Breast epithelium (tissue), 4 donors: ENCODE measurements around the gene PRRC2B. TPM values are rescaled to one million over a fixed set of nuclear protein-coding genes. Genes with fewer than 3 reads are reported as not detected.
A peak's percentile ranks its signal among the peaks of the same experiment; 100 is the strongest.

ENCODE experiments used
- DNase-seq, 2 donors: peaks; one replicate each; pipeline ENCODE4 v3.0.0-alpha.2; 2019; ENCODE audit warnings: low spot score in 2 of 2
- H3K27ac ChIP-seq, 2 donors: fragments of 200-600 bp; sonication (generic) in 1 of 2; one replicate each; pipeline ENCODE4 v1.5.1; 2016 to 2019; ENCODE audit warnings: mild to moderate bottlenecking in 1 of 2
- H3K27me3 ChIP-seq, 2 donors: fragments of 200-600 bp; sonication (generic) in 1 of 2; one replicate each; pipeline versions ENCODE4 v1.5.1 to v1.6.0; 2017 to 2019; ENCODE audit warnings: control low read depth in 1 of 2, mild to moderate bottlenecking in 1 of 2
- H3K36me3 ChIP-seq: fragments of 200-600 bp; one replicate; pipeline ENCODE4 v1.5.1; 2019
- H3K4me1 ChIP-seq, 2 donors: fragments of 200-600 bp; sonication (generic); one replicate each; pipeline ENCODE4 v1.5.1; 2016 to 2019; ENCODE audit warnings: control low read depth in 1 of 2
- H3K4me3 ChIP-seq, 3 donors: fragments of 200-600 bp; sonication (generic); 1 replicate in 2 of 3; 2 replicates in 1 of 3; pipeline ENCODE4 v1.5.1; 2016 to 2019; ENCODE audit warnings: mild to moderate bottlenecking in 3 of 3, moderate library complexity in 2 of 3
- H3K9me3 ChIP-seq, 2 donors: fragments of 200-600 bp; sonication (generic) in 1 of 2; one replicate each; pipeline ENCODE4 v1.5.1; 2016 to 2019; ENCODE audit warnings: control low read depth in 1 of 2
- POLR2A ChIP-seq: fragments of 450-650 bp; IDR thresholded peaks from one replicate; pipeline ENCODE4 v1.6.1; 2016; ENCODE audit warnings: antibody characterized with exemption, mild to moderate bottlenecking, moderate library complexity
- POLR2AphosphoS5 ChIP-seq, 3 donors: sonication (generic); formaldehyde crosslinking; IDR thresholded peaks; one replicate each; pipeline ENCODE4 v1.6.1; 2017; ENCODE audit warnings: antibody characterized with exemption in 3 of 3
- intact Hi-C: fragments of 100-400 bp; cut with DNase I; formaldehyde crosslinking; loops from one replicate; pipeline ENCODE4 v1.15.1; 2023; ENCODE audit warnings: low total_unique reads
- total RNA-seq, 3 donors: library from RNA; depleted of rRNA; stranded (reverse); fragments of >200 nt; gene quantifications; one replicate each; pipeline ENCODE4 v1.1.0, GENCODE V29; 2016
- TF ChIP-seq, protein P1 (sequence below), 3 donors: fragments of 450-650 bp; IDR thresholded peaks; one replicate each; pipeline ENCODE4 v1.5.1; 2016 to 2017; ENCODE audit warnings: antibody characterized with exemption in 3 of 3, mild to moderate bottlenecking in 3 of 3, moderate library complexity in 3 of 3

Gene PRRC2B
- total RNA-seq, 3 donors from 2014 or later: 95.9 to 143 (median 102) TPM

DNA sequence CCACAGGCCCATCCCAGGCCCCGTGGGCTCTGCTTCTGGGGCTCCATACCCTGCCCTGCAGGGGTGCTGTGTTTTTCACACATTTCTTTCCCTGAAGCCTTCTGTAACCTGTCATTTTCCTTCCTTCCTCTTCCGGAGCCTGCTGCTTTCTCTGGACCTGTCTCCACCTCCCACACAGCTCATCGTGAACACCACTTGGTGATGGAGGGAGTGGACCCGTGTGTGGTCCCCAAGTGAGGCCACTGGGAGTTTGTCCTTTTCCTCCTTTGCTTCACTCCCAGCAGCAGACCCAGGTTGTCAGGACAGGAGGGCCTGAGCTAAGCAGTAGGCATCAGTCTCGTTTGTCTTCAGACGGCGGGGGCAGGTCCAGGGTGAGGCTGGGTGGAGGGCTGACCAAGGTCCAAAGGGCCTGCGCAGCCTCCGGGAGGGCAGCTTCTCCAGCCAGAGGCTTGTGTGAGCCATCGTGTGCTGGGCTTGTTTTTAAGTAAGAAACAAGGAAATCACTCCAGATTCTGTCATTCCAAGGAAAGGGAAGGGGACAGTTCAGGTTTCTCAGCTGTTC lies 103.0 kb downstream of the PRRC2B start:
- Histone ChIP-seq H3K27ac (no peak overlapping the region), H3K4me1 (no peaks in the 10 kb centered on the region), H3K27me3 (no peaks in the 10 kb centered on the region), H3K36me3 (peaks cover 22% of the 10 kb centered on the region), H3K9me3 (no peaks in the 10 kb centered on the region), H3K4me3 (no peak overlapping the region)
- DNase-seq: no peak
- intact Hi-C loops: no loop called here
- TF ChIP-seq, protein P1, sequence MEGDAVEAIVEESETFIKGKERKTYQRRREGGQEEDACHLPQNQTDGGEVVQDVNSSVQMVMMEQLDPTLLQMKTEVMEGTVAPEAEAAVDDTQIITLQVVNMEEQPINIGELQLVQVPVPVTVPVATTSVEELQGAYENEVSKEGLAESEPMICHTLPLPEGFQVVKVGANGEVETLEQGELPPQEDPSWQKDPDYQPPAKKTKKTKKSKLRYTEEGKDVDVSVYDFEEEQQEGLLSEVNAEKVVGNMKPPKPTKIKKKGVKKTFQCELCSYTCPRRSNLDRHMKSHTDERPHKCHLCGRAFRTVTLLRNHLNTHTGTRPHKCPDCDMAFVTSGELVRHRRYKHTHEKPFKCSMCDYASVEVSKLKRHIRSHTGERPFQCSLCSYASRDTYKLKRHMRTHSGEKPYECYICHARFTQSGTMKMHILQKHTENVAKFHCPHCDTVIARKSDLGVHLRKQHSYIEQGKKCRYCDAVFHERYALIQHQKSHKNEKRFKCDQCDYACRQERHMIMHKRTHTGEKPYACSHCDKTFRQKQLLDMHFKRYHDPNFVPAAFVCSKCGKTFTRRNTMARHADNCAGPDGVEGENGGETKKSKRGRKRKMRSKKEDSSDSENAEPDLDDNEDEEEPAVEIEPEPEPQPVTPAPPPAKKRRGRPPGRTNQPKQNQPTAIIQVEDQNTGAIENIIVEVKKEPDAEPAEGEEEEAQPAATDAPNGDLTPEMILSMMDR (IDR thresholded peaks at IDR 0.05): no peak
- no peak for TF ChIP-seq POLR2AphosphoS5 (IDR thresholded peaks at IDR 0.05)
- TF ChIP-seq POLR2A: no peak

DNA sequence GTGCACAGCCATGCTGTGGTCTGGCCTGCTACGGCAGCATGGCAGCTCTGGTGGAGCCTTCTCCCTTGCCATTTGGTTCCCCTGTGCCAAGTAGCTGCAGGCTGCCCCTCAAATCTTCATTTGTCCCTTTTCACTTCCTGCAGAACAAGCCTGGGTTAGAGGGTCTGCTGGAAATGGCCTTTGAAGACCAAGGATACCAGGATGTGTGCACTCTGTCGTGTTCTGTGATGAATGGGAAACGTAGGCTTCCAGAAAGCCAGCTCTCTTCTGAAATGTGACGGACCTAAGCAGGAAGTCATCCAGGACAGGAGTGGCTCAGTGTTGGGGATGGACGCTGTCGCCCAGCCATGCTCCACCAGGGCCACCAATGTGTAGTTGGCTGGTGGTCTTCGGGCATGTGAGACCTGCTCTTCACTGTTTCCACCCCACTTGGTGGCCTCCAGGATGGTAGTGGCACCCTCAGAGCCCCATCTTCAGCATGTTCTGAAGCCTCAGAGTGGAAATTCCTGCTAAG lies 105.4 kb downstream of the PRRC2B start:
- TF ChIP-seq, protein P1 (IDR thresholded peaks at IDR 0.05): no peak
- TF ChIP-seq POLR2A (no peak), POLR2AphosphoS5 (IDR thresholded peaks at IDR 0.05) (no peak)
- Histone ChIP-seq H3K27ac (no peak overlapping the region), H3K36me3 (peaks cover 22% of the 10 kb centered on the region), H3K9me3 (no peaks in the 10 kb centered on the region), H3K4me1 (peaks cover 0 to 7% of the 10 kb centered on the region in 2 donors), H3K27me3 (no peaks in the 10 kb centered on the region), H3K4me3 (no peak overlapping the region)
- intact Hi-C loops: no loop called here
- DNase-seq: no peak

DNA sequence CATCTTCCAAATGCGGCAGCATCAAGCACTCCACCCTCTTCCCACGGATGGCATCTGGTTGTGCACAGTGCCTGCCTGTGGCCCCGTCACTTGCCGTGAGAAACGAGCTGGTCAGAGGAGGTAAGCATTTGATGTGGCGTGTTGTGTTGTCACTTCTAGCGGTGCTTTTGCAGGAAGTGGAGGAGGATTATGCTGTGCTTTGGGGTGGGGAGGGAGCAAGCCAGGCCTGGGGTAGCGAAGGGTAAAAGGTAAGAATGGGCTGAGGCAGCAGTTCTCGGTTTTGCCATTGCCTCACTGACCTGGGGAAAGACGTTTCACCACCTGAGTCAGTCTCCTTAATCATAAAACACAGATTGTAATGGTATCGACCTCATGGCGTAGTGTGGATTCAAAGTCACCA lies 106.5 kb downstream of the PRRC2B start:
- H3K36me3 ChIP-seq: peaks cover 15% of the 10 kb centered on the region
- H3K4me1 ChIP-seq: peaks cover 0 to 9% of the 10 kb centered on the region in 2 donors
- TF ChIP-seq POLR2AphosphoS5 (IDR thresholded peaks at IDR 0.05): no peak
- TF ChIP-seq, protein P1 (IDR thresholded peaks at IDR 0.05): no peak
- no peak for TF ChIP-seq POLR2A
- no peak overlapping the region for H3K4me3 ChIP-seq
- no peak for DNase-seq
- no peaks in the 10 kb centered on the region for H3K9me3 ChIP-seq
- intact Hi-C loops: no loop called here
- H3K27ac ChIP-seq: peak overlapping the region in 1 of 2 donors; percentile 25
- H3K27me3 ChIP-seq: no peaks in the 10 kb centered on the region

DNA sequence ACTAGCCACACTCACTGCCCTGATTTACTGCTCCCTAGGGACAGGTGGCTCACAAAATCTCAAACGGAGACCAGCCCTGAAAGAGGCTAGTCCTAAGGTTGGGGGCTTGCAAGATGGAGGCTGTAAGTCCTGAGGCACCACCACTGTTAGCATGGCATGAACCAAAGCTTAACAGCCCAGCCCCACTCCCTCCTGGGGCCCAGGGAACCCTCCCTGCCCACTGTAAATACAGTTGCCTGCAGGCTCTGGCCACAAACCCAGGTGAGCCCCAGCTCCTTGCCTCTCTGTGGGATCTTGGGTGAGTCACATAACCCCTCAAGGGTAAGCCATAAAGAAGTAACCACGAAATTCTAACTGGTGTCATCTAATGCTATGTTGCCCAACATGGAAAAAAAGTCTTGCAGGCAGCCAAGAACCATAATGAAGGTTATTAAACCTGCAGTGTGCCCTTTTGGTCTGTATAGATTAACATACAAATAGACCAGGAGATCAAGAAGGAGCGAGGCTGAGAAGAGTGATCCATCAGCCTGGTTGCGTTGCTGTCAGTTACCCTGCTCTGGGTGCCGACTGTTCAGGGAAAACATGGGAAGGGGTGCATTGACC lies 107.2 kb downstream of the PRRC2B start:
- Histone ChIP-seq H3K27me3 (no peaks in the 10 kb centered on the region), H3K27ac (peak overlapping the region; percentile 25 to 43), H3K4me1 (peaks cover 0 to 9% of the 10 kb centered on the region in 2 donors), H3K36me3 (peaks cover 13% of the 10 kb centered on the region), H3K9me3 (no peaks in the 10 kb centered on the region), H3K4me3 (no peak overlapping the region)
- no peak for DNase-seq
- intact Hi-C loops: no loop called here
- TF ChIP-seq, protein P1 (IDR thresholded peaks at IDR 0.05): no peak
- no peak for TF ChIP-seq POLR2A
- no peak for TF ChIP-seq POLR2AphosphoS5 (IDR thresholded peaks at IDR 0.05)
